HCT116 (cell line): ENCODE measurements around the gene SFRP2.

Experiments used
- EZH2 ChIP-seq: fragments of 200-600 bp; sonication (generic); IDR thresholded peaks from 2 replicates; pipeline ENCODE4 v1.6.1; 2017; ENCODE audit warnings: antibody characterized with exemption, mixed run types
- TF ChIP-seq, protein P1 (sequence below), 3 experiments: fragments of 200-600 bp in 1 of 3; sonication (generic) in 1 of 3; IDR thresholded peaks in 2 of 3; conservative IDR thresholded peaks in 1 of 3; 2 replicates each; pipeline ENCODE4 v1.5.1; 2012 to 2017; ENCODE audit warnings: low read depth in 2 of 3, low read length in 2 of 3, antibody characterized with exemption in 1 of 3, borderline replicate concordance in 1 of 3, control low read depth in 1 of 3, mild to moderate bottlenecking in 1 of 3, mixed read lengths in 1 of 3, mixed run types in 1 of 3, moderate library complexity in 1 of 3; ENCODE audit not compliant: insufficient read depth in 1 of 3

DNA sequence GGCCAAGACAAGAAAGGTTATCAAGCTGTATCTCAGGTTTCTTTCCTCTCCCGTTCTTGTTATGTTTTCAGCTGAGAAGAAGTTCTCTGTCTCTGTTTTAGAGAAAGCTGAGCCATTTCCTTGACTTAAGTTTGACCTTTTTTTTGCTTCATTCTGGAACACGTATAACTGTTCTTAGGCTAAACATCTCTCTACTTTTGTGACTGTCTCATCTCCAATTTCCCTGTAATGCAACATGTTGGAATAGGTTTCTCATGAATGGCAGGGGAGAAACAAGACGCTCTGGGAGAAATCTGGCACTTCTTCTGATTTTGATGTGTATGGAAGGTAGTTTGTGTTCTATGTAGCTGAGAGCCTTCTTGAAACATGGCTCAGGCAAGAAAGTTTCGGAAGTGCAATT is 36.2 kb upstream of the SFRP2 start:
- no peak for TF ChIP-seq EZH2
- TF ChIP-seq, protein P1, sequence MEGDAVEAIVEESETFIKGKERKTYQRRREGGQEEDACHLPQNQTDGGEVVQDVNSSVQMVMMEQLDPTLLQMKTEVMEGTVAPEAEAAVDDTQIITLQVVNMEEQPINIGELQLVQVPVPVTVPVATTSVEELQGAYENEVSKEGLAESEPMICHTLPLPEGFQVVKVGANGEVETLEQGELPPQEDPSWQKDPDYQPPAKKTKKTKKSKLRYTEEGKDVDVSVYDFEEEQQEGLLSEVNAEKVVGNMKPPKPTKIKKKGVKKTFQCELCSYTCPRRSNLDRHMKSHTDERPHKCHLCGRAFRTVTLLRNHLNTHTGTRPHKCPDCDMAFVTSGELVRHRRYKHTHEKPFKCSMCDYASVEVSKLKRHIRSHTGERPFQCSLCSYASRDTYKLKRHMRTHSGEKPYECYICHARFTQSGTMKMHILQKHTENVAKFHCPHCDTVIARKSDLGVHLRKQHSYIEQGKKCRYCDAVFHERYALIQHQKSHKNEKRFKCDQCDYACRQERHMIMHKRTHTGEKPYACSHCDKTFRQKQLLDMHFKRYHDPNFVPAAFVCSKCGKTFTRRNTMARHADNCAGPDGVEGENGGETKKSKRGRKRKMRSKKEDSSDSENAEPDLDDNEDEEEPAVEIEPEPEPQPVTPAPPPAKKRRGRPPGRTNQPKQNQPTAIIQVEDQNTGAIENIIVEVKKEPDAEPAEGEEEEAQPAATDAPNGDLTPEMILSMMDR (IDR thresholded peaks at IDR 0.05 in 2 of 3, conservative IDR thresholded peaks at IDR 0.05 in 1 of 3; ENCODE audit: borderline replicate concordance in 1 of 3, insufficient read depth in 1 of 3, low read depth in 2 of 3, low read length in 2 of 3): no peak
